K562 (cell line): ENCODE data around the gene CMIP. TPM values are rescaled to one million over a fixed set of nuclear protein-coding genes. Genes with fewer than 3 reads are reported as not detected.

Experiments
- ATAC-seq: fragments of 200-7000 bp; cut with Tn5 transposase; 3 replicates; pipeline ENCODE4 v1.9.1; 2020; ENCODE audit warnings: moderate library complexity
- BruUV-seq: library from RNA; stranded (reverse); fragments of 400-500 nt; replicated peaks from 2 replicates; lab custom pipeline; 2021; lab: Mats Ljungman, UMichigan
- CTCF ChIA-PET: fragments of 300-600 bp; formaldehyde crosslinking; extraction: SDS; loops from one replicate; lab custom pipeline; 2021; ENCODE audit warnings: low intra/inter-chr PET ratio; lab: Yijun Ruan, JAX
- POLR2A ChIA-PET: fragments of 300-600, 350-650 bp; sonication (Branson Sonifier 250); formaldehyde crosslinking; extraction: SDS; loops from one replicate; lab custom pipeline; 2021; ENCODE audit warnings: antibody characterized with exemption, inconsistent platforms; lab: Yijun Ruan, JAX
- DNase-seq, 4 experiments: peaks; one replicate each; pipeline versions ENCODE4 v3.0.0 to v3.0.0-alpha.2; 2011 to 2018; ENCODE audit warnings: low spot score in 3 of 4, mixed read lengths in 3 of 4; ENCODE audit errors: extremely low read depth in 1 of 4
- FAIRE-seq: peaks from 2 replicates; lab custom pipeline; 2011; peaks lifted over from hg19 to GRCh38; lab: Jason Lieb, UNC
- H2AFZ ChIP-seq: 2 replicates; pipeline ENCODE4 v1.6.0; 2011; ENCODE audit warnings: low read depth, low read length, control low read depth, inconsistent platforms
- H3K27ac ChIP-seq: fragments of 200-600 bp; 3 replicates; pipeline ENCODE4 v1.8.0; 2011; ENCODE audit warnings: low read depth, mild to moderate bottlenecking, control low read depth, inconsistent platforms, low read length, moderate library complexity, mixed read lengths; ENCODE audit errors: extremely low read depth
- H3K27me3 ChIP-seq, 2 experiments: fragments of 300-600 bp in 1 of 2; 2 replicates in 1 of 2; 3 replicates in 1 of 2; pipeline versions ENCODE4 v1.6.0 to v1.8.0; 2011; ENCODE audit warnings: inconsistent platforms in 2 of 2, low read length in 2 of 2, mild to moderate bottlenecking in 1 of 2, mixed read lengths in 1 of 2, moderate library complexity in 1 of 2; ENCODE audit not compliant: control insufficient read depth in 2 of 2, insufficient read depth in 2 of 2
- H3K36me3 ChIP-seq: fragments of 300-600 bp; 3 replicates; pipeline ENCODE4 v1.8.0; 2011; ENCODE audit warnings: mild to moderate bottlenecking, low read length, inconsistent platforms; ENCODE audit not compliant: control insufficient read depth, insufficient read depth
- H3K4me1 ChIP-seq, 2 experiments: fragments of 200-600 bp in 1 of 2; replicated peaks in 1 of 2; 2 replicates in 1 of 2; 3 replicates in 1 of 2; pipeline versions ENCODE4 v1.5.1 to v1.8.0; 2011; ENCODE audit warnings: inconsistent platforms in 2 of 2, low read length in 2 of 2, mild to moderate bottlenecking in 1 of 2, mixed read lengths in 1 of 2, moderate library complexity in 1 of 2; ENCODE audit not compliant: control insufficient read depth in 2 of 2, insufficient read depth in 2 of 2
- H3K4me2 ChIP-seq: 2 replicates; pipeline ENCODE4 v1.6.1; 2011; ENCODE audit warnings: low read length, control low read depth, inconsistent platforms, mixed read lengths; ENCODE audit not compliant: insufficient read depth
- H3K4me3 ChIP-seq: fragments of 200-600 bp; sonication (generic), shearing (Covaris generic); 2 replicates; pipeline ENCODE4 v1.5.1; 2016; ENCODE audit warnings: control low read depth, inconsistent platforms
- H3K79me2 ChIP-seq: fragments of 200-600 bp; 3 replicates; pipeline ENCODE4 v1.8.0; 2011; ENCODE audit warnings: low read length, inconsistent platforms; ENCODE audit not compliant: control insufficient read depth, insufficient read depth
- H3K9ac ChIP-seq, 2 experiments: 2 replicates each; pipeline versions ENCODE4 v1.6.0 to v1.6.1; 2011; ENCODE audit warnings: low read depth in 2 of 2, low read length in 2 of 2, control low read depth in 1 of 2, inconsistent platforms in 1 of 2, mild to moderate bottlenecking in 1 of 2, mixed read lengths in 1 of 2; ENCODE audit not compliant: insufficient read depth in 1 of 2
- H3K9me1 ChIP-seq: one replicate; pipeline ENCODE4 v1.6.0; 2011; ENCODE audit warnings: inconsistent platforms, mild to moderate bottlenecking, low read length, moderate library complexity; ENCODE audit not compliant: control insufficient read depth, insufficient read depth
- H3K9me3 ChIP-seq: replicated peaks from 2 replicates; pipeline ENCODE4 v1.5.1; 2011; ENCODE audit warnings: low read depth, low read length, inconsistent platforms; ENCODE audit not compliant: control insufficient read depth, insufficient read depth
- H4K20me1 ChIP-seq: replicated peaks from 2 replicates; pipeline ENCODE4 v1.6.1; 2011; ENCODE audit warnings: low read length, inconsistent platforms, mixed read lengths; ENCODE audit not compliant: control insufficient read depth, insufficient read depth
- GTF2E2 ChIP-seq: fragments of 200-800 bp; sonication (Bioruptor generic); IDR thresholded peaks from 2 replicates; pipeline ENCODE4 v1.6.1; 2016; ENCODE audit warnings: missing genetic modification characterization, missing compliant biosample characterization
- HCFC1 ChIP-seq: IDR thresholded peaks from 2 replicates; pipeline ENCODE4 v1.6.1; 2012; ENCODE audit warnings: low read depth, low read length, improper control_type of control experiment
- MEIS2 ChIP-seq: fragments of 450-650 bp; IDR thresholded peaks from 2 replicates; pipeline ENCODE4 v1.6.1; 2014; ENCODE audit warnings: mild to moderate bottlenecking; ENCODE audit not compliant: partially characterized antibody
- NFYB ChIP-seq: IDR thresholded peaks from 2 replicates; pipeline ENCODE4 v1.6.1; 2011; ENCODE audit warnings: mild to moderate bottlenecking, moderate library complexity; ENCODE audit not compliant: insufficient read length; ENCODE audit errors: extremely low read depth
- NR4A1 ChIP-seq, 2 experiments: fragments of 250-450 bp in 1 of 2; fragments of 450-650 bp in 1 of 2; sonication (Bioruptor Pico) in 1 of 2; IDR thresholded peaks; 2 replicates each; pipeline versions ENCODE4 v1.4.0 to v1.6.1; 2016 to 2020; ENCODE audit warnings: mild to moderate bottlenecking in 2 of 2, missing compliant biosample characterization in 1 of 2, missing genetic modification characterization in 1 of 2, moderate library complexity in 1 of 2
- POLR2AphosphoS5 ChIP-seq: IDR thresholded peaks from 2 replicates; pipeline ENCODE4 v1.6.1; 2011; ENCODE audit warnings: mild to moderate bottlenecking, low read depth, low read length, moderate library complexity; ENCODE audit not compliant: control insufficient read depth, insufficient read depth
- POLR2G ChIP-seq: fragments of 200-400 bp; formaldehyde crosslinking; IDR thresholded peaks from 2 replicates; pipeline ENCODE4 v1.6.1; 2017; ENCODE audit warnings: low read depth, mild to moderate bottlenecking, antibody characterized with exemption, low read length, moderate library complexity
- RB1 ChIP-seq: fragments of 450-650 bp; IDR thresholded peaks from 2 replicates; pipeline ENCODE4 v1.6.1; 2017; ENCODE audit warnings: low read depth, mild to moderate bottlenecking
- ZNF121 ChIP-seq: sonication (generic); formaldehyde crosslinking; conservative IDR thresholded peaks from 2 replicates; pipeline ENCODE4 v1.8.0; 2022; ENCODE audit warnings: missing genetic modification reagents
- ZNF174 ChIP-seq: fragments of 250-450 bp; sonication (Bioruptor Pico); IDR thresholded peaks from 2 replicates; pipeline ENCODE4 v1.4.0; 2020; ENCODE audit warnings: mild to moderate bottlenecking
- ZNF197 ChIP-seq: fragments of 200-800 bp; sonication (Bioruptor generic); IDR thresholded peaks from 2 replicates; pipeline ENCODE4 v1.6.1; 2016; ENCODE audit warnings: low read depth, missing genetic modification characterization, missing compliant biosample characterization
- ZNF347 ChIP-seq: fragments of 450-650 bp; formaldehyde crosslinking; IDR thresholded peaks from 2 replicates; pipeline ENCODE4 v1.4.0; 2020; ENCODE audit warnings: low read depth, mild to moderate bottlenecking, moderate library complexity
- ZNF408 ChIP-seq: fragments of 250-450 bp; sonication (Bioruptor Pico); IDR thresholded peaks from 2 replicates; pipeline ENCODE4 v1.4.0; 2020; ENCODE audit warnings: low read depth, mild to moderate bottlenecking, moderate library complexity
- ZSCAN29 ChIP-seq: fragments of 450-650 bp; IDR thresholded peaks from 2 replicates; pipeline ENCODE4 v1.6.1; 2017
- WGBS: fragments of 100-300 bp; shearing (Covaris generic); methylation state at CpG from one replicate; pipeline ENCODE4 v1.1.6; 2016; ENCODE audit warnings: low coverage, mixed read lengths; ENCODE audit not compliant: insufficient coverage; ENCODE audit errors: missing lambda C conversion rate; 5-methylcytosine and 5-hydroxymethylcytosine counted together
- in situ Hi-C: fragments of 300-500 bp; cut with MboI; formaldehyde crosslinking; loops from 4 replicates; pipeline ENCODE4 v1.15.0; 2018; ENCODE audit warnings: inconsistent platforms, mixed read lengths
- intact Hi-C: fragments of 100-400 bp; cut with micrococcal nuclease; formaldehyde crosslinking; loops from 2 replicates; pipeline ENCODE4 v1.14.2; 2022
- polyA plus RNA-seq, 8 experiments: library from polyadenylated mRNA; depleted of rRNA in 4 of 8; stranded (reverse) in 5 of 8; unstranded in 3 of 8; fragments of >200 nt; fragmentation: Nextera tagmentation in 2 of 8; fragmentation: Illumina TruSeq in 1 of 8; extraction: Ambion mirVana in 2 of 8; extraction: Trizol in 1 of 8; gene quantifications; 2 replicates each; pipeline versions ENCODE4 v1.2.1 to v1.2.3, GENCODE V29; 2011 to 2014; ENCODE audit warnings: inconsistent platforms in 1 of 8, missing spikeins in 1 of 8
- total RNA-seq, 7 experiments: library from RNA; depleted of rRNA in 6 of 7; stranded (reverse); fragments of >200 nt in 6 of 7; fragmentation: Illumina TruSeq in 2 of 7; extraction: Trizol in 2 of 7; gene quantifications; 2 replicates each; pipeline versions ENCODE4 v1.2.1 to v1.2.3, GENCODE V29; 2011 to 2021; ENCODE audit warnings: low replicate concordance in 1 of 7
- TF ChIP-seq, protein P1 (sequence below), 2 experiments: fragments of 250-450 bp in 1 of 2; fragments of 450-650 bp in 1 of 2; sonication (Bioruptor Pico) in 1 of 2; IDR thresholded peaks; 2 replicates each; pipeline versions ENCODE4 v1.6.1 to v1.8.0; 2016 to 2021; ENCODE audit warnings: mild to moderate bottlenecking in 2 of 2, moderate library complexity in 2 of 2, missing compliant biosample characterization in 1 of 2, missing genetic modification characterization in 1 of 2
- TF ChIP-seq, protein P2 (sequence below): fragments of 450-650 bp; formaldehyde crosslinking; IDR thresholded peaks from 2 replicates; pipeline ENCODE4 v1.4.0; 2020; ENCODE audit warnings: mild to moderate bottlenecking, moderate library complexity
- TF ChIP-seq, protein P3 (sequence below), 2 experiments: IDR thresholded peaks; 2 replicates each; pipeline ENCODE4 v1.6.1; 2012; ENCODE audit warnings: improper control_type of control experiment in 2 of 2, low read depth in 2 of 2, low read length in 2 of 2, borderline replicate concordance in 1 of 2

The CMIP gene
- total and polyA plus RNA-seq, 9 of the 15 experiments (the other 6 are each of a cell fraction or from before 2014, with no cell fraction given), result 0.94 to 82.5 (median 10.3) TPM

DNA sequence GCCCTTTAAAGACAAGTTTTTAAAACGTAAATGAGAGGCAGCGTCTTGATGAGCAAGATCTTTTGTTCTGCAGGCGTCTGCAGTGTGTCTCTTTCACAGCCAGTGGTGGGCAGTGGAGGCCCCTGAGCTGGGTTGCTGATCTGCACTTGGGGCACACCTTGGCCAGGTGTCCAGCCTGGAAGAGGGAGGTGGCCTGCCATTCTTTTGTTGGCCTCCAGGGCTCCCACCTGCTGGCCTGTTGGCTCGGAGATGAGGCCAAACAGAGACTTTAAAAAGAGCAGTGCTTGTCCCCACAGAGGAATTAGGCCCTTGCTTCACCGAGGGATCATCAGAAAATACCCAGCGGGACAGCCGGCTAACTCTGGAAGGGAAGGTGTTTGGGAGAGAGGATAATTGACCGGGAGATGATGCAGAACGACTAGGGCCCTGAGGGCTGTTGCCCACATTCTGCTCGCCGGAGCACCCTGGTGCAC is 188.6 kb downstream of the CMIP start:
- peak overlapping the region; percentile 54 to 77; a peak in 2 of 4 replicates for H3K9ac ChIP-seq
- H3K9me1 ChIP-seq, result no peaks in the 10 kb centered on the region
- no peak overlapping the region for H3K4me3 ChIP-seq
- peak overlapping the region; percentile 61; the same call in 1 of the 2 replicates for H3K4me2 ChIP-seq
- 30% methylated on average over 11 of the region's 11 CpGs for WGBS
- no TSS peak for BruUV-seq
- DNase-seq (peak in 2 of 4 experiments; percentile 48 to 55), ATAC-seq (peak; percentile 30), FAIRE-seq (no peak)
- intact Hi-C loops, result loop anchor here (10.0 kb wide), 1 partner anchor 138 kb away; no protein-coding TSS in a partner anchor
- 0 out of 2 replicates have a peak overlapping the region, but pooled peaks have one; percentile 58 for H2AFZ ChIP-seq
- peak overlapping the region; percentile 79 for H3K27ac ChIP-seq
- H4K20me1 ChIP-seq, result no peaks in the 10 kb centered on the region
- no peaks in the 10 kb centered on the region for H3K27me3 ChIP-seq
- ChIA-PET POLR2A (interaction anchor here (0.6 to 1.8 kb wide), 3 partner anchors 8 to 174 kb away, joined by 3 to 14 read pairs (median 4); no protein-coding TSS in a partner anchor), CTCF (interaction anchor here (1.2 kb wide), 1 partner anchor 8 kb away, joined by 3 read pairs; no protein-coding TSS in a partner anchor)
- H3K79me2 ChIP-seq, result peaks cover 65% of the 10 kb centered on the region
- in situ Hi-C loops, result no loop called here
- peaks cover 65 to 77% of the 10 kb centered on the region in 2 experiments for H3K4me1 ChIP-seq
- no peaks in the 10 kb centered on the region for H3K9me3 ChIP-seq
- H3K36me3 ChIP-seq, result peaks cover 3% of the 10 kb centered on the region; the same call in 2 of the 3 replicates
- TF ChIP-seq POLR2G (no peak), HCFC1 (no peak), NR4A1 (CRISPR knock-in tag; IDR thresholded peaks at IDR 0.05) (no peak), NR4A1 (tag; IDR thresholded peaks at IDR 0.05) (no peak), ZNF197 (CRISPR knock-in tag) (no peak), ZNF347 (no peak), ZSCAN29 (no peak), GTF2E2 (tag) (peak; percentile 42; the same call in 1 of the 2 replicates), ZNF408 (CRISPR knock-in tag) (no peak), POLR2AphosphoS5 (no peak), MEIS2 (no peak), RB1 (no peak), ZNF174 (CRISPR knock-in tag) (no peak), NFYB (no peak), ZNF121 (CRISPR knock-in tag) (no peak)
- TF ChIP-seq, protein P1, sequence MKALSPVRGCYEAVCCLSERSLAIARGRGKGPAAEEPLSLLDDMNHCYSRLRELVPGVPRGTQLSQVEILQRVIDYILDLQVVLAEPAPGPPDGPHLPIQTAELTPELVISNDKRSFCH (CRISPR knock-in tag; IDR thresholded peaks at IDR 0.05), result no peak
- TF ChIP-seq, protein P1 (tag; IDR thresholded peaks at IDR 0.05), result peak; percentile 73
- TF ChIP-seq, protein P2, sequence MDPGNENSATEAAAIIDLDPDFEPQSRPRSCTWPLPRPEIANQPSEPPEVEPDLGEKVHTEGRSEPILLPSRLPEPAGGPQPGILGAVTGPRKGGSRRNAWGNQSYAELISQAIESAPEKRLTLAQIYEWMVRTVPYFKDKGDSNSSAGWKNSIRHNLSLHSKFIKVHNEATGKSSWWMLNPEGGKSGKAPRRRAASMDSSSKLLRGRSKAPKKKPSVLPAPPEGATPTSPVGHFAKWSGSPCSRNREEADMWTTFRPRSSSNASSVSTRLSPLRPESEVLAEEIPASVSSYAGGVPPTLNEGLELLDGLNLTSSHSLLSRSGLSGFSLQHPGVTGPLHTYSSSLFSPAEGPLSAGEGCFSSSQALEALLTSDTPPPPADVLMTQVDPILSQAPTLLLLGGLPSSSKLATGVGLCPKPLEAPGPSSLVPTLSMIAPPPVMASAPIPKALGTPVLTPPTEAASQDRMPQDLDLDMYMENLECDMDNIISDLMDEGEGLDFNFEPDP (CRISPR knock-in tag), result no peak
- TF ChIP-seq, protein P3, sequence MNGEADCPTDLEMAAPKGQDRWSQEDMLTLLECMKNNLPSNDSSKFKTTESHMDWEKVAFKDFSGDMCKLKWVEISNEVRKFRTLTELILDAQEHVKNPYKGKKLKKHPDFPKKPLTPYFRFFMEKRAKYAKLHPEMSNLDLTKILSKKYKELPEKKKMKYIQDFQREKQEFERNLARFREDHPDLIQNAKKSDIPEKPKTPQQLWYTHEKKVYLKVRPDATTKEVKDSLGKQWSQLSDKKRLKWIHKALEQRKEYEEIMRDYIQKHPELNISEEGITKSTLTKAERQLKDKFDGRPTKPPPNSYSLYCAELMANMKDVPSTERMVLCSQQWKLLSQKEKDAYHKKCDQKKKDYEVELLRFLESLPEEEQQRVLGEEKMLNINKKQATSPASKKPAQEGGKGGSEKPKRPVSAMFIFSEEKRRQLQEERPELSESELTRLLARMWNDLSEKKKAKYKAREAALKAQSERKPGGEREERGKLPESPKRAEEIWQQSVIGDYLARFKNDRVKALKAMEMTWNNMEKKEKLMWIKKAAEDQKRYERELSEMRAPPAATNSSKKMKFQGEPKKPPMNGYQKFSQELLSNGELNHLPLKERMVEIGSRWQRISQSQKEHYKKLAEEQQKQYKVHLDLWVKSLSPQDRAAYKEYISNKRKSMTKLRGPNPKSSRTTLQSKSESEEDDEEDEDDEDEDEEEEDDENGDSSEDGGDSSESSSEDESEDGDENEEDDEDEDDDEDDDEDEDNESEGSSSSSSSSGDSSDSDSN (IDR thresholded peaks at IDR 0.05; ENCODE audit: borderline replicate concordance in 1 of 2, low read depth in 2 of 2, low read length in 2 of 2), result 0 out of 4 replicates have a peak, but pooled peaks of 1 of the 2 experiments have one; percentile 8
